H1 (cell line): Measurements from ENCODE around the gene DDA1.

Source experiments
- CHD1 ChIP-seq: IDR thresholded peaks from 2 replicates; pipeline ENCODE4 v1.6.1; 2012; ENCODE audit warnings: low read depth, low read length, improper control_type of control experiment
- HDAC2 ChIP-seq, 2 experiments: fragments of 300-600 bp in 1 of 2; sonication (generic) in 1 of 2; IDR thresholded peaks; 2 replicates each; pipeline ENCODE4 v1.6.1; 2011 to 2012; ENCODE audit warnings: low read depth in 2 of 2, low read length in 2 of 2, mild to moderate bottlenecking in 2 of 2, moderate library complexity in 2 of 2, borderline replicate concordance in 1 of 2, inconsistent platforms in 1 of 2
- POLR2AphosphoS5 ChIP-seq: IDR thresholded peaks from 2 replicates; pipeline ENCODE4 v1.6.1; 2011; ENCODE audit warnings: low read depth, low read length
- SIX5 ChIP-seq: IDR thresholded peaks from 2 replicates; pipeline ENCODE4 v1.6.1; 2011; ENCODE audit warnings: mild to moderate bottlenecking, low read depth, low read length
- TBP ChIP-seq: IDR thresholded peaks from 2 replicates; pipeline ENCODE4 v1.6.1; 2011; ENCODE audit warnings: low read depth, low read length, improper control_type of control experiment
- YY1 ChIP-seq: IDR thresholded peaks from 2 replicates; pipeline ENCODE4 v1.6.1; 2011; ENCODE audit warnings: low read depth, mild to moderate bottlenecking, low read length
- ZNF274 ChIP-seq: IDR thresholded peaks from 2 replicates; pipeline ENCODE4 v1.7.0; 2012; ENCODE audit warnings: low read length, borderline replicate concordance; ENCODE audit errors: extremely low read depth
- TF ChIP-seq, protein P1 (sequence below), 3 experiments: IDR thresholded peaks; 1 replicate in 2 of 3; 2 replicates in 1 of 3; pipeline versions ENCODE4 v1.5.1 to v1.6.1; 2011; ENCODE audit warnings: low read length in 3 of 3, mild to moderate bottlenecking in 3 of 3, inconsistent platforms in 2 of 3, low read depth in 1 of 3, moderate library complexity in 1 of 3; ENCODE audit not compliant: insufficient read depth in 1 of 3; ENCODE audit errors: control extremely low read depth in 1 of 3
- TF ChIP-seq, protein P2 (sequence below): IDR thresholded peaks from 2 replicates; pipeline ENCODE4 v1.6.1; 2012; ENCODE audit warnings: inconsistent platforms

DNA sequence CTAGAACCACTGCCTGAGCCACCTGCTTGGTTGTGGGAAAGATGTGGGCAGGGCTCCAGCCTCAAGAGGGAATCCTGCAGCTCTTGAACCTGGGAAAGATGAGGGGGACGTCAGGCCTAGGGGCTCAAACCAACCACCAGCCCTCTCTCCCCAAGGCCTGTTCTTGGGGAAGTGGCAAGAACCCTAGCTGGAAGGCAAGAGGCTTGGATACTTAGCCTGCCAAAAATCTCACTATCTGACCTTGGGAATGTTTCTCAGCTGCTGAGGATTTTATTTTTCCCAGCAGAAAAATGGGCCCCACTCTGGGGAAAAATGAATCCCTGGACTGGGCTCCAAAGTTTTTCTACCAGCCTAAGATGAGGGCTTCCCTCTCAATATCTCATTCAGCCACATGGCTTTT lies 49.4 kb upstream of the DDA1 start:
- no peak for TF ChIP-seq POLR2AphosphoS5
- no peak for TF ChIP-seq TBP
- TF ChIP-seq, protein P1, sequence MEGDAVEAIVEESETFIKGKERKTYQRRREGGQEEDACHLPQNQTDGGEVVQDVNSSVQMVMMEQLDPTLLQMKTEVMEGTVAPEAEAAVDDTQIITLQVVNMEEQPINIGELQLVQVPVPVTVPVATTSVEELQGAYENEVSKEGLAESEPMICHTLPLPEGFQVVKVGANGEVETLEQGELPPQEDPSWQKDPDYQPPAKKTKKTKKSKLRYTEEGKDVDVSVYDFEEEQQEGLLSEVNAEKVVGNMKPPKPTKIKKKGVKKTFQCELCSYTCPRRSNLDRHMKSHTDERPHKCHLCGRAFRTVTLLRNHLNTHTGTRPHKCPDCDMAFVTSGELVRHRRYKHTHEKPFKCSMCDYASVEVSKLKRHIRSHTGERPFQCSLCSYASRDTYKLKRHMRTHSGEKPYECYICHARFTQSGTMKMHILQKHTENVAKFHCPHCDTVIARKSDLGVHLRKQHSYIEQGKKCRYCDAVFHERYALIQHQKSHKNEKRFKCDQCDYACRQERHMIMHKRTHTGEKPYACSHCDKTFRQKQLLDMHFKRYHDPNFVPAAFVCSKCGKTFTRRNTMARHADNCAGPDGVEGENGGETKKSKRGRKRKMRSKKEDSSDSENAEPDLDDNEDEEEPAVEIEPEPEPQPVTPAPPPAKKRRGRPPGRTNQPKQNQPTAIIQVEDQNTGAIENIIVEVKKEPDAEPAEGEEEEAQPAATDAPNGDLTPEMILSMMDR (IDR thresholded peaks at IDR 0.05; ENCODE audit: control extremely low read depth in 1 of 3, insufficient read depth in 1 of 3, low read depth in 1 of 3, low read length in 3 of 3), result no peak
- no peak for TF ChIP-seq ZNF274
- no peak for TF ChIP-seq YY1
- TF ChIP-seq, protein P2, sequence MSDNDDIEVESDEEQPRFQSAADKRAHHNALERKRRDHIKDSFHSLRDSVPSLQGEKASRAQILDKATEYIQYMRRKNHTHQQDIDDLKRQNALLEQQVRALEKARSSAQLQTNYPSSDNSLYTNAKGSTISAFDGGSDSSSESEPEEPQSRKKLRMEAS, result no peak
- TF ChIP-seq SIX5, result no peak
- TF ChIP-seq CHD1, result no peak
- TF ChIP-seq HDAC2 (IDR thresholded peaks at IDR 0.05; ENCODE audit: borderline replicate concordance in 1 of 2, low read depth in 2 of 2, low read length in 2 of 2), result no peak
